Uterus (tissue), 2 donors: ENCODE results near the gene ZNF799.

Experiments used
- CTCF ChIP-seq, 4 experiments: fragments of 200-600 bp in 2 of 4; fragments of 450-650 bp in 2 of 4; sonication (generic) in 2 of 4; IDR thresholded peaks; one replicate each; pipeline ENCODE4 v1.5.1; 2016 to 2019; ENCODE audit warnings: antibody characterized with exemption in 4 of 4, mild to moderate bottlenecking in 2 of 4, moderate library complexity in 1 of 4
- POLR2A ChIP-seq, 2 donors: fragments of 450-650 bp; IDR thresholded peaks; one replicate each; pipeline ENCODE4 v1.6.1; 2016; ENCODE audit warnings: antibody characterized with exemption in 2 of 2, mild to moderate bottlenecking in 1 of 2, moderate library complexity in 1 of 2

- TF ChIP-seq CTCF (IDR thresholded peaks at IDR 0.05) = no peak
- TF ChIP-seq POLR2A (IDR thresholded peaks at IDR 0.05) = no peak
Measured at GRCh38 chr19:12350185-12350889, 50.7 kb downstream of the ZNF799 start.
